GM21619 (cell line): Measurements from ENCODE around the gene ABR.
"Not testable (repeated sequence)": the region's sequence is repeated elsewhere in the genome, so short reads cannot be mapped to it uniquely, and the experiment has no call there.

Source experiments
- ATAC-seq: cut with Tn5 transposase; IDR thresholded peaks from one replicate; pipeline ENCODE4 v1.9.1; 2021; ENCODE audit not compliant: unreplicated experiment

The ABR gene

DNA sequence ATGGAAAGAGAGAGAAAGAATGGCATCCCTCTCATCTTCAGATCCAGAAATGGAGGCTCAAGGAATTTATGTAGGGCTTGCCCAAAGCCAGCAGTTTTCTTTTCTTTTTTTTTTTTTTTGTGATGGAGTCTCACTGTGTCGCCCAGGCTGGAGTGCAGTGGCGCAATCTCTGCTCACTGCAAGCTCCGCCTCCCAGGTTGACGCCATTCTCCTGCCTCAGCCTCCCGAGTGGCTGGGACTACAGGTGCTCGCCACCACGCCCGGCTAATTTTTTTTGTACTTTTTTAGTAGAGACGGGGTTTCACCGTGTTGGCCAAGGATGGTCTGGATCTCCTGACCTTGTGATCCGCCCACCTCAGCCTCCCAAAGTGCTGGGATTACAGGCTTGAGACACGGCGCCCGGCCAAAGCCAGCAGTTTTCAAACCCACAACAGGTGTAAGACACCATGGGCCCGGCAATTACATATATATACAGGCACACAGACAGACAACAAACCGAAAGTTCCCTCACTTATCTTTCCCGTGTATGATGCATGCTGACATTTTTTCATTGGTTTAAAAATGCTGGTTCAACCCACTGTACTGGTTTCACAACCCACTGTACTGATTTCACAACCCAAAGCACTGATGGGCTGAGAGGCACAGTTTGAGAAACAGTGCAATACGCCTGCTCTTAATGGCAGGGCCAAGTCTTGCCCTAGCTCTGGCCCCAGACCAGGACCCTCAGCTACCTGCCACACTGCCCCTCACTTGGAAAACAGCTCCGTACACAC, 81.6 kb downstream of the ABR start:
- not testable (repeated sequence) for ATAC-seq

DNA sequence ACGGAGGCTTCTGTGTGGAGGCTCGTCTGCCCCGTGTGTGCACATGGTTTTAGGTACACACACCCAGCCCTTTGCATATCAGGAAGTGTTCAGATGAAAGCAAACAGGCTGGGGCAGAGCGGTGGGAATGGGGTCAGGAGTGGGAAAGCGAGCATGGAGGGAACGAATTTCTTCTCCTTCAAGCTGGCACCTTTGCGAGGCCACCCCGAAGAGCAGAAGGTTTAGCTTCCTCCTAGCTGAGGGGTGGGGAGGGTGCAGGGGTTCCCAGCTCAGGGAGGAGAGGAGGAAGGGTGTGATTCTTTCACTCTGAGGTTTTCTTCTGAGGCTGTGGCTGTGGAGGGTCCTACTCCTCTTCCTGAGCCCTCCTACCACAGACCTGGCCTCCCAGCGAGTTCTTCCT, 83.6 kb downstream of the ABR start:
- no peak for ATAC-seq

DNA sequence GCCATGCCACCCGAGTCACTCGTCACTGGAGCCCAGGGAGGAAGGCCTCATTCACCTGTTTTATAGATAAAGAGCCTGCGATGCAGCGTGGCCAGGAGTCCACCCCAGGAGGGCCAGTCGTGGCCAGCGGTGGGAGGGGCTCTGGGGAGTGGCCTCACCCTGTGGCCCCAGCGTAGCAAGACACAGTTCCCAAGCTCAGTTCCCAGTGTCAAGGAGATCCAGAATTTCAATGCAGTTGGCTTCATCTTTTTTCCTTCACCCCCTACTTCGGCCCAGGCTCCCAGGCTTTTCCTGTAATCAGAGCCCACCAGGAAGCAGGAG, 84.0 kb downstream of the ABR start:
- no peak for ATAC-seq

DNA sequence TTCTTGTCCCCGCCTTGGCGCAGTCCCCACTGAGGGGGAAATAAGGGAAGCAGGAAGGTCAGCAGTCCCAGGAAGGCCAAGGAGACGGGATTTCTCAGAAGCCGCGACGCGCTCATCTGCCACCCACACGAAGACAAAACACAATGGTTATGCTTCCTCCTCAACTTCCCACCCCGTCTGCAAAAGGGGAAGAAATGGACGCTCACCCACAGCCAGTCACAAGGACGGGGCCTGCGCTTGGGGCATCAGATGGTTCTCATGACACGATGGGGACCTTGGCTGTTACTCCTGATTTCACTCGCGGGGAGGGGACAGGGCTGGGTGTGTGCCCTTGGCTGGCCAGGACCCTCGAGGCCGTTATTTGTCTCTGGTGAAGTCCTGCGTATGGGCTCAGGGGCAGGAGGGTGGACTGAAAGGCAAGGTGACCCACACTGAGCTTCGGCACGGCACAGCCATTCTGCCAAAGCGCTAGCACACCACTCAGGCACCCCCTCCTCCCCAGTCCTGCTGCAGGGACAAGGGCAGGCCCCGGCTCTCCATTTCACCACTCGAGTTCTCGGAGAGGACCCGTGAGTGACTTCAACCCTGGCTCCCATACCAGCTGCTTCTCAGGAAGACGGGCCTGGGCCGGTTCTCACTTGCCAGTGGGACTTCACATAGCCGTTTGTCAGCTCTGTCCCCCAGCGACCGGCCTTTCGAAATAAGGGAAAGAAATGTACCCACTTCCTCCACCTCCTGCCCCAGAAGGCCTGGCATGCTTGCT, 84.5 kb downstream of the ABR start:
- no peak for ATAC-seq

DNA sequence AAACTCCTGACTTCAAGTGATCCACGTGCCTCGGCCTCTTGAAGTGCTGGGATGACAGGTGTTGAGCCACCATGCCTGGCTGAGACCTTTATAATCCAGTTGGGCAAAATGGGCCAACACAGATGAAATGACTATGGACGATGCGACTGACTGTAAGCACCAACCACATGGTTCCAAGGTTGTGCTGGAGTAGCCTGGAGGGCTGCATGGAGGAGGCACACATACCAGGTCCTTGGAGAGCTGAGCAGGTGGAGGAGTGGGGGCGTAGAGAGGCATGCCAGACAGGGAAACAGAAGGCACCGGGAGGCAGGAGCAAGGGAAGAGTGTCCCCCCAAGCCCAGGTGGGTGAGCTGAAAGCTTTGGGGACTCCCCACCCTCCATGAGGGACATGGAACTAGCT, 85.2 kb downstream of the ABR start:
- no peak for ATAC-seq

DNA sequence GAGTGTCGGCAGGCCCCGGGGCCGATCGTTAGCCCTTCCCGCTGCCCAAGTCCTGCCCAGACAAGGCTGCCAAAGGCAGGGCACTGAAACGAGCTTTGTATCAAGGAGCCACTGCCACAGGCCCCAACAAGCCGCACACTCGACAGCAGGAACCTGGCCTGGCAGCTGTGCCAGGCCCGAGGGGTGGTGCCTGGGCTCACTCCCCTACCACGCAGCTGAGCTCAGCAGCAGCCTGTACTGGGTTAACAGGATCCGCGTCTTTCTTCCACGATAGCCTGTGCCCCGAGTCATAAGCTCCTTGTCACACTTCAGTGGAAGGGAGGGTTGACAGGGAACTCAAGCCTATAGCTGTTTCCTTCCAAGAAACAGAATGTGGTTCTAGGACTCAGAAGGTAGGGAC, 87.9 kb downstream of the ABR start:
- no peak for ATAC-seq

DNA sequence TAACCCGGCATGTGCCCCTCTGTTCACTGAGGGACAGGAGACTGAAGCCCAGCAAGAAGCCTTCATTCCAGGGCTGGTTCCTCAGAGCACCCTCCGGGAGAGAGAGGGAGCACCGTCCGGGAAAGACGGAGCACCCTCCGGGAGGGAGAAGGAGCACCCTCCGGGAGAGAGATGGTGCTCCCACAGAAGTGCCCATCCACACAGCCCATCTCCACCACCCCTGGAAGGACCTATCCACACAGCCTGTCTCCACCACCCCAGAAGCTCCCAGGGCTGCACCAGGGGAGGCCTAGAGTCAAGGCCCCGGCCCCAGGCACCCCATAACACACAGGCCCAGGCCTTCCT, 88.6 kb downstream of the ABR start:
- ATAC-seq, result no peak

DNA sequence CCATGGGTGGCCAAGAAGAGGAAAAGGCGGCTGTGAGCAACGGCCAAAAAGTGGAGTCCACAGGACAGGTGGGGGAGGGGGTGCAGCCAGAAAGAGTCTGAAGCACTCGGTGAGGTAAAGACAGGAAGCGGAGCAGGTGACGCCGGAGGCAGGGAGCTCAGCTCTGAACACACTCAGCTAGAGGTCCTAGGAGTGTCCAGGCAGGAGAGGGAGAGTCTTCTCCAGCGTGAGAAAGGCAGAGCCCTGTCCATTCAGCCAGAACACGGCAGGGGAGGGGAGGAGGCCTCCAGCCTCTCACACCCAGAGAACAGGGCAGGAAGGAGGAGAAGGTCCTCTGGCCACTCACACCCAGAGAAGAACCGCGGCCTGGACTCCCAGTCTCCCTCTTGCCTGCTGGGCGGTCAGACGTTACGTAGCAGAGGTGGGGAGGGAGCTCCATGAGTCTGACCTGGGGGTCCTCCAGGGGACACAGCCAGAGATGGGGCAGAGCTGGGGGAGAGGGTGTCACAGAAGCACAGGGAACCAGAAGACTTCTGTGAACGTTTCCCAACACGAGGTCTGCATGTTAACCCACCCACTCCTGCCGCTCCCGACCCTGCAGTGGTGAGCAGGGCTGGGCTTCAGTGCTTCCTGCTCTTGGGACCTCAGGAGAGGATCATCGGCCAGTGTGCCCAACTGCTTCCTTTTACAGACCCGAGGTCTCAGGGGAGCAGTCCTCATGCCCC, 89.2 kb downstream of the ABR start:
- ATAC-seq, result no peak

DNA sequence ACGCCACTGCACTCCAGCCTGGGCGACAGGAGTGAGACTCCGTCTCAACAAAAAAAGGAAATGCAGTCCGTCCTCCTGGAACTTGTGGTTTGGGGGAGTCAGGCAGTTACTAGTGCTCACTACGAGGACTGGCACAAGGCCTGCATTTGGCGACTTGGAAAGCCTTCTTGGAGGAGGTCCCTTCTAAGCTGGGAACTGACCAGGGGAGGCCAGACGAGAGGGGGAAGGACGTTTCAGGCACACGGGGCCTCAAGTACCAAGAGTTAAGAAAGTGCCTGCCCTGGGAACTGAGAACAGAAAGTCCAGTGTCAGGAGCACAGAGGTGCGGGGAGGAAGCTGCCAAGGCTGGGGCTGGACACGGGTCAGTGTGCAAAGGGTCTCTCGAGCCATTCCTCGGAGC, 89.9 kb downstream of the ABR start:
- ATAC-seq, result no peak

DNA sequence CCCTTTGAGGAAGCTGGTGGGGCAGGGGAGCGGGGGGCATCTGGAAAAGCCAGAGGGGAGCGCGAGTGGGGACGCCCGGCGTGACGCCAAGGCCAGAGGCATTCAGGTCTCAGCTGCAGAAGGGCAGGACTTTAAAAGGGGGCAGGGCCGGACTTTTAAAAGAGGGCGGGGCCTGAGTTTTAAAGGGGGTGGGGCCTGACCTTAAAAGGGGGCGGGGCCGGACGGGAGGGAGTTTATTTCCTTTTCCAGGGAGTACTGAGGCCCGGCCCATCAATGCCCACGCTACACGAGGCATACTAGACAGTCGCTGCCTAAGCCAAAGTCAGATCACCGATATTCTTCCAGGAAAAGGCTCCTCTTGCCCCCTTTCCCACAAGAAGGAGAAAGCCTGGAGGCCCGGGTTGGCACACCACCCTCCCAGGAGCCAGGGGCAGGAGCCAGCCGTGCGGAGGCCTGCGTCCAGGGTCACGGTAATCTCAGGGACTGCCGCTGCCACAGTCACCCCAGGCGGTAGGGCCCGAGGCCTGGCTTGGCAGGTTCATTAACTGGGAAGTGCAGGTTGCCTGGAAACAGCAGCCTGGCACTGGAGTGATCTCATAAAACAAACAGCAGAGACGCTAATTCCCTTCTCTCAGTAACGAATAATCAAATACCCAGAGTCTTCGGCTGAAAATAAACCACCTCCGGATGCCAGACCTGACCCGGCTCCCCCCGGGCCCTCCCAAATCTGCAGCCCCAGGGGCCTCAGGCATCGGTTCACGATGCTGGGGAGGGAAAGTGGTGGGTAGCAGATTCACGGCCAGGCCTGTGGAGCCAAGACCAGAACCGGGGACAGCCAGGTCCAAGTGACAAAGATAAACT, 92.2 kb downstream of the ABR start:
- no peak for ATAC-seq

DNA sequence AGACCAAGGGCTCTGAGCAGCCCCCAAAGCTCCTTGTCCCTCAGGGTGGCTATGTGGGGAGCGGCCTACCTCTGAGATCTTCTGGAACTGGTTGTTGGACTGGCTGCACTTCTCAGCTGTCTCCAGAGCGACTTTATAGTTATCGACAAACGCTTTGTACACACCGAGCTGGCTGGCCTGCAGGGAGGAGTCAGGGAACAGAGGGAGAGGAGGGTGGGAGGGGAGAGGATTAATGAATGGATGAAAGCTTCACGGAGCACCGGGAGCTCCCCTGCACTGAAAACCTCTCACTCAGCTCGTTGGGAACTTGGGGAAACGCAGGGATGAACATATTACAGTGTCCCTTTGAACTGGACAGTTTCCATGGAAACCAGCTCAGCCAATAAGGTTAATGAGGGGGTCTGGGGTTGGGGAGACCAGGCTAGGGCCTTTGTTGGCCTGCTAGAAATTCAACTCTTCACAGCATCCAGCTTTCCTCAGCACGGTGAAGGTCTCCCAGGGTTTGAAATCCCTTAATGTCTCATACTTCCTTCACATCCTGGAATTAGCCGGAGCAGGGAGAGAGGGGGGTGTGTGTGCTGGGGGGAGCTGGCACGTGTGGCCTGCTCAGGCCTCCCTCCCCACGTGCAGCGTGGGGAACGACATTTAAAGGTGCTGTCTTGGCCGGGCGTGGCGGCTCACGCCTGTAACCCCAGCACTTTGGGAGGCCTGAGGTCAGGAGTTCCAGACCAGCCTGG, 96.2 kb downstream of the ABR start:
- ATAC-seq, result no peak

DNA sequence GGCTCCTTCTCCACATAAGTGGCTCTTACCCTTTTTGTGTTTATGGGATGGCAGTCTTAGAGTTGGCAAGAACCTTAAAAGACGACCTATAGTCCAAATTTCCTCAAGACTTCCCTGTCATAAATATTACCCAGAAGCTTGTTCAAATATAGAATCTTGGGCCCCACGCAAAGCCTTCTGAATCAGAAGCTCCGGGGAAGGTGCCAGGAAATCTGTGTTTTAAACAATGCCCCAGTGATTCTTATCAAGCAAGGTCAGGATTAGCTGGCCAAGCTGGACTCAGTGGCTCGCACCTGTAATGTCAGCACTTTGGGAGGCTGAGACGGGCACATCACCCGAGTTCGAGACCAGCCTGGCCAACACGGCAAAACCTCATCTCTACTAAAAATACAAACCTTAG, 97.2 kb downstream of the ABR start:
- no peak for ATAC-seq

DNA sequence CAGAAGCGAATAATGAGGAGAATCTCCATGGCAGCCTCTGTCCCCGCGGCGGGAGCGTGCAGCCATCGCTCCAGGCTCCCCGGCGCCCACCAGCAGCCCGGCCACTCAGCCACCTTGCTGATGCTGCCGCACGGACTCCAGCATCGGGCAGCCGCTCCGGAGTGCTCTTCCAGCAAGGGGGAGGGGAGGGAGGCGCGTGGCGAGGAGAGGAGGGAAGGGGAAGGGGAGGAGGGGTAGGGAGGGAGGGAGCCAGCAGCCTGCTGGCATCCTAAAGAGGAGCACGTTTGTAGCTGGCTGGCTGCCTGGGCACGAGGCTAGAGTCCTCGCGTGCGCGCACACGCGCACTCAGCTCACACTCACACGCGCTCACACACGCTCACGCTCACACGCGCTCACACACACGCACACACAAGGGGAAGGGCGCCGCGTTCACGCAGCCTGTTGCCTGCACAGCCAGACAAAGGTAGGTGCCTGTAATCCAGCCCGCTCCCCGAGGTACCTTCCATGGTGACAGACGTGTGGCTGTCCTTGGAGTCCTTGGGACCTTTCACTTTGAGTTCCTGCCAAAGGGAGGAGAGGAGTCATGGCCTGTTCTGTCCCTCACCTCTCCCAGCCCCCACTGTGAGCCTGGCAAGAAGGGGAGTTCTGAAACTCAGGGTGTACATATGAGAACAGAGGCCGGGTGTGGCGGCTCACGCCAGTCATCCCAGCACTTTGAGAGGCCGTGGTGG, 100.8 kb downstream of the ABR start:
- no peak for ATAC-seq

DNA sequence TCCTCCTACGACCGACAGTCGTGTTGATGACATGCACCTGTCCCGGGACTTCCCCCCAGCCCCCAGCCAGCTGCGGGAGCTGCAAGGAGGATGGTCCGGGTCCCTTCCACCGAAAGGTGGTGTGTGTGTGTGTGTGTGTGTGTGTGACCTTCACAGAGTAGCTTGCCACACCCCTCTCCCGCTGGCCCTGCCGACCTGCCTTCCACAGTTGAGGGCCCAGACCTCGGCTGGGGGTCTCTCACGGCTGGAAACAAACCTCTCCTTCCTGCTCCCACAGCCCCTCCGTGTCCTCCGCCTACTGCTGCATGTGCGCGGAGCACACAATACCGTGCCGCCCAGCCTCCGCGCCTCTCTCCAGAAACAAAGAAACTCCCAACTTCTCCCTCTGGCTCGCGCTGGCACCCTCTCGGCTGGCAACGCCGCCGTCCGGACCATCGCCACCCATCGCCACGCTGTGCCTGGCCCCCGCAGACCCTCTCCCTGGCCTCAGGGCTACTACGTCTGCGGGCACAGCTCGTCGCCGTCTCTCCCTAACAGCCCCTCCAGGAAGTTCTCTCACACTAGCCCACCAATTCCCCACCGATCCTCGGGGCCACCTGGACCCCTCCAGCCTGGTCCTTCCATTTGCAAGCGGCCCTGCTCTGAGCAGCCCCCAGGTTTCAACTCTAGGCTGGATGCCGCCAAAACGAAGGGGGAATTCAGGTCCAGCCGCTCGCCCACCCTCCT, 101.6 kb downstream of the ABR start:
- ATAC-seq, result no peak

DNA sequence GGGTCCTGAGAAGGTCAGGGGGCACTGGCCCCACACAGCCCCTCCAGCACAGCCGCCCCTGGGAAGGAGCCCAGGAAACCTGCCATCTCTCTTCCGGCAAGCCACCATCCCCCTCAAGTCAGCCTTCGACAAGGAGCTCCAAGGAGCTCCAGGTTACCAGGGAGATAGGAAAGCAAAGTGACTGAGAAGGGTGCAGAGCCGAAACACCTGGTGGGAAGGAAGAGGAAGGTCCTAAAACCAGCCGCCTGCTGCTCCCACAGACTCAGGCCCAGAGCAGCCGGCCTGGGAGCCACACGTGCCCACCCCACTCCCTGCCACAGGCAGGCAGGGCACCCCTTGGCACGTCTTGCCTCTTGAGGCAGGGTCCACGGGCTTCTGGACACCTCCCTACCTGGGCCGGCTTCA, 102.2 kb downstream of the ABR start:
- ATAC-seq, result no peak

DNA sequence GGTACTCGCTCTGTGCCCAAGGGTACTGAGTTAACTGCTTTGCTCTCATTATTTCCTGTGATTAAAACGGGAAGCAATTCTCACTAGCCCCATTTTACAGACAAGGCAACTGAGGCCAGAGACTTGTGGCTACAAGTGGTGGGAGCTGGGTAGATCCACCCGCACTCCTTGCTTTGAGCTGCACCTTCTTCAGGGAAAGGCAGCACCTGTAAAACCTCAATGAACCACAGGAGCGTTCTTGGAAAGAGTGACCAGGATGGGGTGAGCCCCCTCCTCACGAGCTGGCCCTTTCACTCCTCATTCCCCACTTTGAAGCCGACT, 102.8 kb downstream of the ABR start:
- ATAC-seq, result no peak

DNA sequence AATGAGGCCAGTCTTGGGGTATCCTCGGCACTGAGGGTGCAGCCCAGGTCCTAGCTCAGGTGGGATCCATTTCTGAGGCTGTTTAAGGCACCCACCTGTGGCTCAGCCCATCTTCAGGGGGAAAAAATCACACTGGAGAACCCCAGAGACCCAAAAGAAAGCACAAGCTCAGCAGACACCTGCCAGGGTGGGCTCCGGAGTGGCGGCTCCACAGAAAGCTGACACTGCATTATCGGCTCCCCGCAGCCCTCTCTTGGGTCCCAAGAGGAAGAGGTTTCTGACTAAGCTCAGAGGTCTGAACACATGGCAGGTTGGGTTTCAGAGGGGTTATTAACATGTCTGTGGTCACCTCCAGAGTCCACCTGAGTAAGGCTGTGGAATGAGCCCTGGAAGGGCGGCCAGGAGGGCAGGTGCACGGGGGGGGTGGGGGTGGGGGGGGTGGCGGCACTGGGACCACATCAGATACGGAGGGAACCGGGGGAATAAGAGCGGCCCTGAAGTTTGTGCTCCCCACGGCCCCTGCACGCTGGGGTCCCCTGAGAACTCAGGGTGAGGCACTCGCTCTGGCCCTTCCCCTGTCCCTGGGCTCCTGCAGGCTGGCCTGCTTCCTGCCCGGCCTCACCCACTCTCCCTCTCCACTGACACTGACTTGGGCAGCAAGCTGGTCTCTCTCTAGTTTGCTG, 103.3 kb downstream of the ABR start:
- ATAC-seq, result no peak

DNA sequence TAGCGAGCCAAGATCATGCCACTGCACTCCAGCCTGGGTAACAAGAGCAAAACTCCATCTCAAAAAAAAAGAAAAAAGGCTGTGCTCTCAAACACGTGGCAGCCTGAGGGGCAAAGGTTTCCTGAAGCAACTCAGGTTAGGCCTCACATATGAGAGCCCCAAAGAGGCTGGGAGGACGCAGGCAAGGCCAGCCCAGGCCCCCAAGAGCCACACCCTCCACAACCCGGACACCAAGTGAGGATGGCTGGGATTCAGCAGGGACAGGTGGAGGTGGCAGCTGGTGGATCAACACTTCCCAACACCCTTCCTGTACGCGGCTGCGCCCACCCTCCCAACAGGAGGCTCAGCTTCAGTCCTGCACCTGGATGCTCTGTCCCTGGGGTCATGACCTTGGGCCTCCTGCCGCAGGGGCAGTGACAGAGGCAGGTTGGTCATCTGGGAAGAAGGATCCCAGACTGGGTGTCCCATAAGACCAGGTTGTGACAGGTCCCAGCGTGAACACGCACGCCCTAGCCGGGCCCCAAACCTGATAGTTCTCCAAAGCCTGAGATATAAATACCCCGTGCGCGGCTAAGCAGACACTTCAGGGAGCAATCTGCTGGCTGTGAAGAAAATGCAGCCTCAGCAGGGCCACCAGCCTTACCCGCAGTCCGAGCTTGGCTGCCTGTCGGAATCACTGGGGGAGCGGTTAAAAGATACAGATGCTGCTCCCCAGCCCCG, 104.7 kb downstream of the ABR start:
- ATAC-seq, result no peak
